H1 (cell line): ENCODE data around the gene IYD.

Source experiments
- ATF3 ChIP-seq: IDR thresholded peaks from 2 replicates; pipeline ENCODE4 v1.6.1; 2011; ENCODE audit warnings: low read depth, mild to moderate bottlenecking, low read length; ENCODE audit not compliant: insufficient read depth
- CTCF ChIP-seq, 3 experiments: IDR thresholded peaks; 1 replicate in 2 of 3; 2 replicates in 1 of 3; pipeline versions ENCODE4 v1.5.1 to v1.6.1; 2011; ENCODE audit warnings: low read length in 3 of 3, mild to moderate bottlenecking in 3 of 3, inconsistent platforms in 2 of 3, low read depth in 1 of 3, moderate library complexity in 1 of 3; ENCODE audit not compliant: insufficient read depth in 1 of 3; ENCODE audit errors: control extremely low read depth in 1 of 3
- E2F6 ChIP-seq: IDR thresholded peaks from 2 replicates; pipeline ENCODE4 v1.6.1; 2012; ENCODE audit warnings: inconsistent platforms
- EP300 ChIP-seq, 2 experiments: IDR thresholded peaks; 1 replicate in 1 of 2; 2 replicates in 1 of 2; pipeline ENCODE4 v1.6.1; 2011 to 2012; ENCODE audit warnings: low read depth in 2 of 2, low read length in 2 of 2, mild to moderate bottlenecking in 2 of 2, borderline replicate concordance in 1 of 2, inconsistent platforms in 1 of 2, moderate library complexity in 1 of 2
- EZH2 ChIP-seq: fragments of 200-600 bp; sonication (generic); IDR thresholded peaks from 2 replicates; pipeline ENCODE4 v1.7.1; 2012; ENCODE audit warnings: low read depth, mild to moderate bottlenecking, moderate library complexity, low read length, inconsistent platforms; ENCODE audit not compliant: severe bottlenecking
- GABPA ChIP-seq: IDR thresholded peaks from 2 replicates; pipeline ENCODE4 v1.6.1; 2011; ENCODE audit warnings: mild to moderate bottlenecking, low read length, moderate library complexity, borderline replicate concordance; ENCODE audit not compliant: insufficient read depth
- HDAC6 ChIP-seq: IDR thresholded peaks from one replicate; pipeline ENCODE4 v1.7.1; 2012; ENCODE audit warnings: low read depth, mild to moderate bottlenecking, inconsistent platforms, low read length, moderate library complexity
- POLR2A ChIP-seq, 2 experiments: IDR thresholded peaks; 1 replicate in 1 of 2; 2 replicates in 1 of 2; pipeline ENCODE4 v1.6.1; 2011; ENCODE audit warnings: low read depth in 2 of 2, low read length in 2 of 2, mild to moderate bottlenecking in 2 of 2; ENCODE audit errors: control extremely low read depth in 1 of 2
- POLR2AphosphoS5 ChIP-seq: IDR thresholded peaks from 2 replicates; pipeline ENCODE4 v1.6.1; 2011; ENCODE audit warnings: low read depth, low read length
- POU5F1 ChIP-seq: IDR thresholded peaks from 2 replicates; pipeline ENCODE4 v1.6.1; 2011; ENCODE audit warnings: low read depth, mild to moderate bottlenecking, low read length, moderate library complexity
- SP2 ChIP-seq: IDR thresholded peaks from 2 replicates; pipeline ENCODE4 v1.6.1; 2012; ENCODE audit warnings: mild to moderate bottlenecking, low read length, inconsistent platforms
- TAF1 ChIP-seq: IDR thresholded peaks from 2 replicates; pipeline ENCODE4 v1.6.1; 2011; ENCODE audit warnings: mild to moderate bottlenecking, low read depth, low read length
- TAF7 ChIP-seq: optimal IDR thresholded peaks from 2 replicates; pipeline ENCODE3; 2011; ENCODE audit warnings: low read depth, mild to moderate bottlenecking, inconsistent platforms, low read length, moderate library complexity, borderline replicate concordance
- TCF12 ChIP-seq: IDR thresholded peaks from 2 replicates; pipeline ENCODE4 v1.6.1; 2011; ENCODE audit warnings: low read depth, mild to moderate bottlenecking, low read length

DNA sequence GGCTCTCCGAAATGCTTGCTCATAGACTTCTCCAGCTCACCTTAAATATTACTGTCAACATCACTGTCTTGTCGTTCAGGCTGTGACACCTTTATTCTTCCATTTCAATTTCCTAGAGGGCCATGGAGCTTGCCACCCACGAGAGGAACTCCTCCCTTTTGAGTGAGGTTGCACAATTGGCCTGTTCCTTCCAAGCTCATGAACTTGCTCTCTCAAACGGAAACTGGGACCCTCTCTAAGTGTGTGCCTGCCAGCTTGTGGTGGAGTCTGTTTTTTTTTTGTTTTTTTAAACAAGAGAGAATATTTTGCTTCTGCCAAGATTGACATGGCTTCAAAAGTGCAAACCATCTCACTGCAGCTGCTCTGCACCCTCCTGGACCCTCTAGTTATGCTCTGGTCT lies 19.3 kb upstream of the IYD start:
- TF ChIP-seq TAF7, result no peak
- no peak for TF ChIP-seq ATF3
- TF ChIP-seq CTCF (IDR thresholded peaks at IDR 0.05; ENCODE audit: control extremely low read depth in 1 of 3, insufficient read depth in 1 of 3, low read depth in 1 of 3, low read length in 3 of 3), result no peak
- no peak for TF ChIP-seq EZH2
- no peak for TF ChIP-seq E2F6
- TF ChIP-seq TAF1, result no peak
- TF ChIP-seq SP2, result no peak
- no peak for TF ChIP-seq POLR2A (IDR thresholded peaks at IDR 0.05; ENCODE audit: control extremely low read depth in 1 of 2, low read depth in 2 of 2, low read length in 2 of 2)
- no peak for TF ChIP-seq POU5F1
- TF ChIP-seq HDAC6, result no peak
- TF ChIP-seq TCF12, result no peak
- TF ChIP-seq EP300 (IDR thresholded peaks at IDR 0.05; ENCODE audit: borderline replicate concordance in 1 of 2, low read depth in 2 of 2, low read length in 2 of 2), result no peak
- TF ChIP-seq POLR2AphosphoS5, result no peak
- TF ChIP-seq GABPA, result no peak
